ENCODE data around the gene COL4A2. TPM values are rescaled to one million over a fixed set of nuclear protein-coding genes. Genes with fewer than 3 reads are reported as not detected.

Gene COL4A2
- total RNA-seq, 2 experiments from 2014 or later, result not detected

DNA sequence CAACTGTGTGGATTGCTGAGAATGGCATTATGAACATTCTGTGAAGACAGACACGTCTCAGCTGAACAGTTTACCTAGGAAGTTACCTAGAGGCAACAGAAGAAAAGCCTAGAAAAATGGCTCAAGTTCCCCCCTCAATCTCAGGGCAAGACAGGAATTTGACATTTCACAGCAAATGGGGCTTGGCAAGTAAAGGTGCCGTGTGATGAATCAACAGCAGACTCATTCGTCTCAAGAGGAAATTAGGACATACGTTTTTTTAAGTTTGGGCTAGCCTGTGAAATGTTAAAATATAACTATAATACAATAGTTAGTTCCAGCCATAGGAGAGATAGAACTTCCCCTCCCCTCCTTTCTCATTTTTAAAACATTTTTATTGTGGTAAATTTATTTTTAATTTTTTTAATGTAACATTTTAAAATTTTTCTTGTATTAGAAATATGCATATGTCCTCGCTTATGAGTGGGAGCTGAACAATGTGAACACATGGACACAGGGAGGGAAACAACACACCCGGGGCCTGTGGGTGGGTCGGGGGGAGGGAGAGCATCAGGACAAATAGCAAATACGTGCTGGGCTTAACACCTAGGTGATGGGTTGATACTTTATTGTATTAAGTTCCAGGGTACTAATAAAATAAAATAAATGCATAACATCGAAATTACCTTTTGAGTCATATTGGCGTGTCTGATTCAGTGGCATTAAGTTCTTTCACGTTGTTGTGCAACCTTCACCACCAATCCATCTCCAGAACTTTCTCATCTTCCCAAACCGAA, 116.0 kb downstream of the COL4A2 start:
- H3K4me3 Mint-ChIP-seq, result no peak overlapping the region
- ChIA-PET POLR2A (no interaction called here), CTCF (interaction anchor here (1.1 kb wide), 1 partner anchor 11 kb away, joined by 5 read pairs; no protein-coding TSS in a partner anchor)
- peaks cover 15% of the 10 kb centered on the region for H3K4me1 Mint-ChIP-seq (ENCODE audit: low read depth)
- H3K27ac Mint-ChIP-seq, result no peak overlapping the region
- H3K27me3 Mint-ChIP-seq (ENCODE audit: low read depth), result peaks cover 75% of the 10 kb centered on the region
- no peaks in the 10 kb centered on the region for H3K9me3 Mint-ChIP-seq (ENCODE audit: insufficient read depth)
- ATAC-seq (no peak), DNase-seq (no peak)
- H3K36me3 Mint-ChIP-seq (ENCODE audit: low read depth), result no peaks in the 10 kb centered on the region

DNA sequence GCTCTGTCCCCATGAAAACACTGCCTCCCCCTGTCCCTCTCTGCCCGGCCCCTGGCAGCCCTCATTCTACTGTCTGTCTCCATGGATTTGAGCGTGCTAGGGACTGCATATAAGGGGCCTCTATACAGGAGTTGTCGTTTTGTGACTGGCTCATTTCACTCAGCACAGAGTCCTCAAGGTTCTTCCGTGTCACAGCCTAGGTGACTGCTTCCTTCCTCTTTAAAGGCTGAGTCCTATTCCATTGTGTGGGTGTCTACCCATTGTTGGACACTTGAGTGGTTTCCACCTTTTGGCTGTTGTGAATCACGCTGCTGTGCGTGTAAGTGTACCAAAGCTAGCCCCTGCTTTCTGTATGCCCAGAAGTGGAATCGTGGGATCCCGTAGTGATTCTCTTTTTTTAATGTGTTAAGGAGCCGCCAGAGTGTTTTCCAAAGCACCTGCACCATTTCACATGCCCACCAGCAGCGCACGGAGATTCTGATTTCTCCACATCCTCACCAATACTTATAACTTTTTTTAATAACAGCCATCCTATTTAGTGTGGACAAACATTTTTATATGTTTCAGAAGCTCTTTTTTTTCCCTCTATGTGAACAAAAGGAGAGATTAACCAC, 116.7 kb downstream of the COL4A2 start:
- H3K36me3 Mint-ChIP-seq (ENCODE audit: low read depth), result no peaks in the 10 kb centered on the region
- no peak overlapping the region for H3K4me3 Mint-ChIP-seq
- DNase-seq, result no peak
- ChIA-PET POLR2A (no interaction called here), CTCF (no interaction called here)
- H3K4me1 Mint-ChIP-seq (ENCODE audit: low read depth), result peaks cover 15% of the 10 kb centered on the region
- H3K27ac Mint-ChIP-seq, result no peak overlapping the region
- peaks cover 74% of the 10 kb centered on the region for H3K27me3 Mint-ChIP-seq (ENCODE audit: low read depth)
- no peak for ATAC-seq
- no peaks in the 10 kb centered on the region for H3K9me3 Mint-ChIP-seq (ENCODE audit: insufficient read depth)

DNA sequence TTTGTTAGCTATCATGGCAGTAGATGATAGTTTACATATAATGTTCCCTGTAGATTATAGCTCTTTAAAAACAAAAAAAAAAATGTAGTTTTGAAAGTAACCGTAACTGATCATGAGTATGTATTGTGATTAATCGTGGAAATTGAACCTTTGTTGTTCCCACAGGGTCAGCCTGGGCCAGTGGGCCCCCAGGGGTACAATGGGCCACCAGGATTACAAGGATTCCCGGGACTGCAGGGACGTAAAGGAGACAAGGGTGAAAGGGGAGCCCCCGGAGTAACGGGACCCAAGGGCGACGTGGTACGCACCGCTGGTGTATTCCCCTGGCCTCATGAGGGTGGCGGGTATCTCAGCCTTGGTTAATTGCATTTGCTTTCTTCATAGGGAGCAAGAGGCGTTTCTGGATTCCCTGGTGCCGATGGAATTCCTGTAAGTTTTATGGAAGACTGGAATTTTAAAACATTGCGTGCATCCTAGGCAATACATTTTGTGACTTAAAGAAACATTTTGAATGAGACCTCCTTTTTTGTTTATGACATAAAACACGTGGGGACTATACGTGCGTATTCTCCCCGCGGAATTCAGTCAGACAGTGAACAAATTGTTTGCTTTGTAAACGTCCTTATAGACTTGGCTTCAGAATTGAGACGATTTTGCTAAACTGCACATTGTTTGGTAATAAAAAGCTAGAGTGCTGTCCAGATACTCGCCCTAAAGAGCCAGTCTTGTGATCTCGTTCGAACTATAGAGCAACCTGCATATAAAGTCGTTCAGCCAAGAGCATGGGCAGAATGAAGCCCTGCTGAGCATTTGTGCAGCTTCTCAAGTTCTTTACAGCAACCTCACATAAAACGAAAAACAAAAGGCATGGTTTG, 117.7 kb downstream of the COL4A2 start:
- no peaks in the 10 kb centered on the region for H3K36me3 Mint-ChIP-seq (ENCODE audit: low read depth)
- ATAC-seq (no peak), DNase-seq (no peak)
- POLR2A ChIA-PET, result no interaction called here
- no peak overlapping the region for H3K27ac Mint-ChIP-seq
- H3K4me3 Mint-ChIP-seq, result no peak overlapping the region
- CTCF ChIA-PET, result no interaction called here
- H3K27me3 Mint-ChIP-seq (ENCODE audit: low read depth), result peaks cover 68% of the 10 kb centered on the region
- no peaks in the 10 kb centered on the region for H3K9me3 Mint-ChIP-seq (ENCODE audit: insufficient read depth)
- peaks cover 15% of the 10 kb centered on the region for H3K4me1 Mint-ChIP-seq (ENCODE audit: low read depth)

DNA sequence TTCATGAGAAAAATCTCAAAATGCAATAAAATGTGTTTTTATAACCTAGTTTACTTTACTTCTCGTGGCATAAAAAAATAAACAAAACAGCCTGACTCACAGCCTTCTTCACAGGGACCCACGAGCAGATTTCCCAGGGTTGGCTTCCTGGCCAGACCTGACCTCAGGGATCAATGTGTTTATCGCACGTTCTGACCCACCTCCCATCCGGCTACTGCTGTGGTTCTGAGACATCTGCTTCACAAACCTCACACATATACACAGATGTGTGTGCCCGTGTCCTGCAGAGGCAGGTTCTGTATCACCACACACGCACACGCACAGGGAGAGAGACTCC, 118.3 kb downstream of the COL4A2 start:
- POLR2A ChIA-PET, result no interaction called here
- Mint-ChIP-seq H3K4me1 (ENCODE audit: low read depth) (peaks cover 15% of the 10 kb centered on the region), H3K9me3 (ENCODE audit: insufficient read depth) (no peaks in the 10 kb centered on the region), H3K27me3 (ENCODE audit: low read depth) (peaks cover 64% of the 10 kb centered on the region), H3K27ac (no peak overlapping the region), H3K4me3 (no peak overlapping the region), H3K36me3 (ENCODE audit: low read depth) (no peaks in the 10 kb centered on the region)
- no peak for DNase-seq
- CTCF ChIA-PET, result no interaction called here
- ATAC-seq, result no peak

DNA sequence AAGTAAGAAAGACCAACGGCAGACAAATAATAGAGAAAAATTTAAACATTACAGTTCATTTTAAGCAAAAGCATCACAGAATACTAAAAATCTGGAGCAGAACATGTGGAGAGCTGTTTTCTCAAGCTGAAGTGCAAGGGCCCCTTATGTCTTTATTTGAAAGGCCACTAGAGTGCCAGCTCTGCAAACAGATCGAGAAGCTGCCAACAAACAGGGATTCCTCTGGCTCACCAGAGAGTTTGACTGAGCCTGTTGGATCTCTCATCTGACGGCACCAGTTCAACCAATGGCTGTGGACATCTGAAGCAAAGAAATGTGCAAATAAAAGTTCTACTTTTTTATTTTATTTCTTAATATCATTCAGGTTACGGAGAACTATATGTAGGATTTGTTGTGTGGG, 119.7 kb downstream of the COL4A2 start:
- ATAC-seq (no peak), DNase-seq (no peak)
- H3K36me3 Mint-ChIP-seq (ENCODE audit: low read depth), result no peaks in the 10 kb centered on the region
- no peak overlapping the region for H3K4me3 Mint-ChIP-seq
- peaks cover 7% of the 10 kb centered on the region for H3K4me1 Mint-ChIP-seq (ENCODE audit: low read depth)
- H3K27ac Mint-ChIP-seq, result no peak overlapping the region
- CTCF ChIA-PET, result interaction anchor here (1.2 to 2.2 kb wide), 2 partner anchors 15 to 29 kb away, joined by 3 to 5 read pairs; no protein-coding TSS in a partner anchor
- POLR2A ChIA-PET, result no interaction called here
- no peaks in the 10 kb centered on the region for H3K9me3 Mint-ChIP-seq (ENCODE audit: insufficient read depth)
- H3K27me3 Mint-ChIP-seq (ENCODE audit: low read depth), result peaks cover 56% of the 10 kb centered on the region

DNA sequence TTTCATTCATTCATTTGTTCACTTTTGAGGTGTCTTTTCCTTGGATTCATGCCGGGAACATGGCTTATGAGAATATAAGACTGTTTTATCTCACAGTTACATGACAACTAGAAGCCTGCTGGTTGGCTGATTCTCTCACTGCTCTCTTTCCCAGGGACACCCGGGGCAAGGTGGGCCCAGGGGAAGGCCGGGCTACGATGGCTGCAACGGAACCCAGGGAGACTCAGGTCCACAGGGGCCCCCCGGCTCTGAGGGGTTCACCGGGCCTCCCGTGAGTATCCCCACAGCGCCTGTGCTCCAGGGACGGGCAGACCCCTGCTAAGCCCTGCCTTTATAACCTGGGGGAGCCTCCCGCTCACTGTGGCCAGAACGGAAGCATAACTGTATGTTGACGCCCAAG, 121.2 kb downstream of the COL4A2 start:
- ChIA-PET POLR2A (no interaction called here), CTCF (interaction anchor here (2.2 kb wide), 1 partner anchor 27 kb away, joined by 5 read pairs; no protein-coding TSS in a partner anchor)
- H3K27ac Mint-ChIP-seq, result no peak overlapping the region
- DNase-seq (no peak), ATAC-seq (no peak)
- no peaks in the 10 kb centered on the region for H3K4me1 Mint-ChIP-seq (ENCODE audit: low read depth)
- H3K9me3 Mint-ChIP-seq (ENCODE audit: insufficient read depth), result no peaks in the 10 kb centered on the region
- H3K4me3 Mint-ChIP-seq, result no peak overlapping the region
- peaks cover 54% of the 10 kb centered on the region for H3K27me3 Mint-ChIP-seq (ENCODE audit: low read depth)
- H3K36me3 Mint-ChIP-seq (ENCODE audit: low read depth), result no peaks in the 10 kb centered on the region

DNA sequence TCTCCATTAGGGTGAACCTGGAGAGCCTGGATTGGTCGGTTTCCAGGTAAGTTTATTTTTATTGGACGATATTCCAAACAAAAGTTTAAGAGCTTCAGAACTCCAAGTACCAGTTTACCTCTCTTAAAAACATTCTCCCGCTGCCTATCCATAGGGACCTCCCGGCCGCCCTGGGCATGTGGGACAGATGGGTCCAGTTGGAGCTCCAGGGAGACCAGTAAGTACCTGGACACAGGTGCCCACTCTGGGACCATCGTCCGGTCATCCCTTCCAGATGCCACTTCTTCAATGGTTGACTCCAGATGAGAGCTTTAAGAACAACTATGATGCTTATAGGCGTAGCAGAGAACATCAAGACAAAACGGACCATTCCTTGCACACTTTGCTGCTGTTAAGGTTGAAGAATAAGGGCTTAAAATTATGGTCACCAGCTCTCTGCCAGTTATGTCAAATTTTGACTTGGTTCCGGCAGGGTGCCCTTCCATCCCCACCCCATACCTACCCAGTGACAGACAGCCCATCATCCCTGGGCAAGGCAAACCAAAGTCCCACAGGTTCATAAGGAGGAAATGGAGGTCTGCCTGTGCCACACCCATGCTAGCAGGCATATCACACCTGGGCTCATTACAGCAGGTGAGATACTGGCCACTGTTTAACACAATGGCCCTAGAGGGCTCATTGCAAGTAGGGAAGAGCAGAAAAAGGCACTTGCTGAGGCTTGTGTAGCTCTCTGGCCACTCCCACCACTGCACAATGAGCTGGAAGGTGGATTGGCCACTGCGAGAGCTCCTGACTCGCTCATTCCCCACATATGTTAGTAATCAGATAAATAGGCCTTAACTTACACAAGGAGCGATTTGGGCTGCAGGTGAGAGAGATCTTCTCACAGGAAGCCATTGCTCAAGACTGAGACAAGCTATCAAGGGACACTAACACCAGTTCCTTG, 123.6 kb downstream of the COL4A2 start:
- Mint-ChIP-seq H3K9me3 (ENCODE audit: insufficient read depth) (no peaks in the 10 kb centered on the region), H3K4me3 (no peak overlapping the region), H3K27me3 (ENCODE audit: low read depth) (peaks cover 42% of the 10 kb centered on the region), H3K36me3 (ENCODE audit: low read depth) (no peaks in the 10 kb centered on the region), H3K4me1 (ENCODE audit: low read depth) (no peaks in the 10 kb centered on the region), H3K27ac (no peak overlapping the region)
- CTCF ChIA-PET, result interaction anchor here (1.2 kb wide), 1 partner anchor 25 kb away, joined by 4 read pairs; no protein-coding TSS in a partner anchor
- no peak for DNase-seq
- no peak for ATAC-seq
- POLR2A ChIA-PET, result no interaction called here

DNA sequence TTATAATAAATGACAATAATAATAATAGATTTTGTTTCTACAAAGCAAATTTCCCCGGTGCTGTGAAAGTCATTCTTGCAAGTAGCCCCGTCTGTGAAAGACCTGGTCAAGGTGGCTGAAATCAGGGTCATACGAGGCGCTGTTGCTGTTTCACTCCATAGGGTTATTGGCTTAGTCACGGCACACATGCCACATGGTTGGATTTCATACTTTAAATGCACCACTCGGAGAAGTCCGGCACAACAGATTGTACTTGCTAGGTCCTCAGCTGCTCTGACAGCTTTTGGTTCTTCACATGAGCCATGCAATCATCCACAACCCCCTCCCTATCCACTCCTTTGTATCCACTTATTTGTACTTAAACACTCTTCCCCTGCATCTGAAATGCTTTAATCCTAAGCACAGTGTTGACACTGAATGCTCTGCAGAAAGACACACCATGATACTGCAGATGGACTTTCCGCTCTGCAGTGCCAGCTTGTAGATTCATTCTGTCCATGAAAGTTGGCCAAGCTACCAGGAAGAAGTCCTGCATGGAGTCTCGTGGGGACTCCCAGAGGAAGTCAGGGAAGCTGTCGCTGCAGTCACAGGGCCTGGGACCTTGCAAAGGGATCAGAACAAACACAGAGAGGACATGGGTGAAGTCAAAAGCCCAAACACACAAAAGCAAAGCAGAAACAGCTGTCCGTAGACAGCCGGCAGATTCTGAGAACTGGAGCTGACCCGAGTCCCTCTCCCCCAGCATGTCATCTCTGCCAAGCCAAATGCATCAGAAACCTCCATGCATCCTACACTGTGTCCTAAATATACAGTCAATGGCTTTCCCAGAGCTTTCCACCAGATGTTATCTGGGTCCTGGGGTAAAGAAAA, 124.6 kb downstream of the COL4A2 start:
- Mint-ChIP-seq H3K36me3 (ENCODE audit: low read depth) (no peaks in the 10 kb centered on the region), H3K27me3 (ENCODE audit: low read depth) (peaks cover 37% of the 10 kb centered on the region), H3K27ac (no peak overlapping the region), H3K9me3 (ENCODE audit: insufficient read depth) (no peaks in the 10 kb centered on the region), H3K4me3 (no peak overlapping the region), H3K4me1 (ENCODE audit: low read depth) (no peaks in the 10 kb centered on the region)
- ATAC-seq, result no peak
- POLR2A ChIA-PET, result no interaction called here
- no peak for DNase-seq
- CTCF ChIA-PET, result no interaction called here

DNA sequence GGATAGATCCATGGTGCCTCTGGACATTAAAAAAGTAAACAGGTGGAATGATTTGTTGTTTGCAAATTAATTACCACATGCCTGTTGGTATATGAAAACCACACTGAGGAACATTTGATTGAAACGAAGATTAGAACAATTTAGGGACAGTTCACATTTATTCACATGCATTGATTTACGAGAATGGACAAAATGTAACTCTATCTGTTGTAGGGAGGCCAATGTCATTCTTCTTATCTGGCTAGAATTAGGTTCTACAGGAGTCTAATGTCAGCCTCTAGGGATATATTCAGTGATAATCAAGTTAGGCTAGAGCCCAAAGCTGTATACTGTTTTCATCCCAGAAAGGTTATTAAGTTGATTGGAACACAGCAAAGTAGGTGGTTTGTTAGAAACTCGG, 125.4 kb downstream of the COL4A2 start:
- Mint-ChIP-seq H3K27ac (no peak overlapping the region), H3K36me3 (ENCODE audit: low read depth) (no peaks in the 10 kb centered on the region), H3K9me3 (ENCODE audit: insufficient read depth) (no peaks in the 10 kb centered on the region), H3K4me1 (ENCODE audit: low read depth) (no peaks in the 10 kb centered on the region), H3K4me3 (no peak overlapping the region), H3K27me3 (ENCODE audit: low read depth) (peaks cover 36% of the 10 kb centered on the region)
- DNase-seq, result no peak
- CTCF ChIA-PET, result no interaction called here
- ATAC-seq, result no peak
- POLR2A ChIA-PET, result no interaction called here

DNA sequence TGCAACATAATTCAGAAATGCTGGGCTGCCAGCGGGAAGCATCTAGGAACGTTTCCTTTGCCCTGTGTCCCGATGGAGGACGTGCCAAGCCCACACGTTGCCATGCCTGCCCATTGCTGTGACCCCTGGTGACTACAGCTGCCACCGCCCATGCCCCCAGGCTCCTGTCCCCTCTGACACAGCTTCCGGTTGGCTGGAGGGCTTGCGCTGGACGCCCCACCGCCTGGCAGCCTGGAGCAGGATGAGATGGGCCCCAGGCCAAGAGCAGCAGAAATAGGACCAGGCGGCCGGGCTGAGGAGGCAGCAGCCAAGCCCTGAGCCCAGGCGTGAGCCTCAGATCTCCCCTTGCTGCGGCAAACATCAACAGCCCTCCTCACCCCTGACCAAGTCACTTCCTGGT, 125.9 kb downstream of the COL4A2 start:
- ChIA-PET CTCF (no interaction called here), POLR2A (no interaction called here)
- Mint-ChIP-seq H3K27me3 (ENCODE audit: low read depth) (peaks cover 31% of the 10 kb centered on the region), H3K27ac (no peak overlapping the region), H3K4me3 (no peak overlapping the region), H3K36me3 (ENCODE audit: low read depth) (no peaks in the 10 kb centered on the region), H3K9me3 (ENCODE audit: insufficient read depth) (no peaks in the 10 kb centered on the region), H3K4me1 (ENCODE audit: low read depth) (no peaks in the 10 kb centered on the region)
- DNase-seq (no peak), ATAC-seq (no peak)

DNA sequence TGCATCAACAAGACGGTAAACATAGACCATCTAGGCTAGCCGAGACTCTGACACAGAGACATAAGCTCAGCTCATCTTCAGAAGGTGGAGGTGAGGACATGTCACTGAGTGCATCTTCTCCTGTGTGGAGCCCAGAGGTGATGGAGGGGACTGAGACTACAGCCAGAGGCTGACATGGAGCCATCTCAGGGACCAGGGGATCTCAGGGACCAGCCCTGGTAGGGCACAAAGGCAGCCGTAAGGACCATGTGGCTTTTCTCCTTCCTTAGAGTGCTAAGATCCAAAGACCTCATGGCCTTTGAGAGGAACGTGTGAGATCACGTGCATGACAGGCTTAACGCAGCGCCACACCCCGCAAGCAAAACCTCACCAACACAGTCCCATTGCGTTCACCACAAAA, 127.5 kb downstream of the COL4A2 start:
- DNase-seq, result no peak
- ChIA-PET POLR2A (no interaction called here), CTCF (no interaction called here)
- no peak overlapping the region for H3K27ac Mint-ChIP-seq
- no peaks in the 10 kb centered on the region for H3K9me3 Mint-ChIP-seq (ENCODE audit: insufficient read depth)
- H3K36me3 Mint-ChIP-seq (ENCODE audit: low read depth), result no peaks in the 10 kb centered on the region
- H3K4me3 Mint-ChIP-seq, result no peak overlapping the region
- no peak for ATAC-seq
- H3K27me3 Mint-ChIP-seq (ENCODE audit: low read depth), result peaks cover 21% of the 10 kb centered on the region
- no peaks in the 10 kb centered on the region for H3K4me1 Mint-ChIP-seq (ENCODE audit: low read depth)

All from activated CD8-positive, alpha-beta T cell treated with anti-CD3 and anti-CD28 coated beads, Interleukin-2, amount 10 ng/mL, durations not matched to agents 7 days and 5 days (primary cell).